GM12878 (cell line): ENCODE results near the gene DHX32. TPM values are rescaled to one million over a fixed set of nuclear protein-coding genes. Genes with fewer than 3 reads are reported as not detected.

Source experiments
- CBX5 ChIP-seq: sonication (generic); IDR thresholded peaks from 2 replicates; pipeline ENCODE4 v1.6.1; 2016; ENCODE audit warnings: low read depth, moderate library complexity, mild to moderate bottlenecking, inconsistent platforms
- E2F4 ChIP-seq: IDR thresholded peaks from 2 replicates; pipeline ENCODE4 v1.6.1; 2012; ENCODE audit warnings: low read depth, low read length, improper control_type of control experiment
- IKZF1 ChIP-seq: fragments of 450-650 bp; conservative IDR thresholded peaks from 2 replicates; pipeline ENCODE4 v1.6.1; 2017; ENCODE audit warnings: antibody characterized with exemption, mild to moderate bottlenecking
- JUNB ChIP-seq: IDR thresholded peaks from 2 replicates; pipeline ENCODE4 v1.6.1; 2016; ENCODE audit warnings: antibody characterized with exemption, mild to moderate bottlenecking
- MLLT1 ChIP-seq: fragments of 450-650 bp; IDR thresholded peaks from 2 replicates; pipeline ENCODE4 v1.6.1; 2016; ENCODE audit warnings: mild to moderate bottlenecking
- NFXL1 ChIP-seq: fragments of 450-650 bp; IDR thresholded peaks from 2 replicates; pipeline ENCODE4 v1.6.1; 2017; ENCODE audit warnings: antibody characterized with exemption, mild to moderate bottlenecking, borderline replicate concordance
- NRF1 ChIP-seq: conservative IDR thresholded peaks from 2 replicates; pipeline ENCODE4 v1.6.1; 2011; ENCODE audit warnings: mild to moderate bottlenecking, low read depth, low read length, improper control_type of control experiment
- PML ChIP-seq: IDR thresholded peaks from 2 replicates; pipeline ENCODE4 v1.6.1; 2012; ENCODE audit warnings: low read length, inconsistent platforms
- RCOR1 ChIP-seq: conservative IDR thresholded peaks from 2 replicates; pipeline ENCODE4 v1.6.1; 2012; ENCODE audit warnings: low read depth, low read length, improper control_type of control experiment
- REST ChIP-seq: IDR thresholded peaks from 2 replicates; pipeline ENCODE4 v1.6.1; 2012; ENCODE audit warnings: mild to moderate bottlenecking, low read depth, low read length
- RFX5 ChIP-seq: IDR thresholded peaks from 2 replicates; pipeline ENCODE4 v1.6.1; 2011; ENCODE audit warnings: low read depth, low read length, improper control_type of control experiment
- STAT3 ChIP-seq: IDR thresholded peaks from 2 replicates; pipeline ENCODE4 v1.6.1; 2011; ENCODE audit warnings: low read depth, low read length, improper control_type of control experiment
- SUPT20H ChIP-seq: IDR thresholded peaks from 2 replicates; pipeline ENCODE4 v1.6.1; 2011; ENCODE audit warnings: low read depth, mild to moderate bottlenecking, low read length, moderate library complexity, borderline replicate concordance; ENCODE audit not compliant: control insufficient read depth
- TCF3 ChIP-seq: IDR thresholded peaks from 2 replicates; pipeline ENCODE4 v1.6.1; 2012; ENCODE audit warnings: low read depth, mild to moderate bottlenecking, low read length, borderline replicate concordance; ENCODE audit not compliant: insufficient read depth
- ZBTB4 ChIP-seq: fragments of 450-650 bp; formaldehyde crosslinking; IDR thresholded peaks from 2 replicates; pipeline ENCODE4 v1.4.0; 2022; ENCODE audit warnings: mild to moderate bottlenecking, moderate library complexity
- ZNF592 ChIP-seq: fragments of 450-650 bp; IDR thresholded peaks from 2 replicates; pipeline ENCODE4 v1.6.1; 2017; ENCODE audit warnings: mild to moderate bottlenecking, moderate library complexity
- ZSCAN29 ChIP-seq: fragments of 450-650 bp; IDR thresholded peaks from 2 replicates; pipeline ENCODE4 v1.6.1; 2017; ENCODE audit warnings: mild to moderate bottlenecking, moderate library complexity
- polyA plus RNA-seq, 11 experiments: library from polyadenylated mRNA; depleted of rRNA in 4 of 11; unstranded in 6 of 11; stranded (reverse) in 5 of 11; fragments of >200 nt; fragmentation: Nextera tagmentation in 4 of 11; fragmentation: Illumina TruSeq in 1 of 11; extraction: Ambion mirVana in 4 of 11; extraction: Trizol in 1 of 11; gene quantifications; 1 replicate in 1 of 11; 2 replicates in 10 of 11; pipeline versions ENCODE4 v1.2.1 to v1.2.3, GENCODE V29; 2011 to 2016; ENCODE audit warnings: inconsistent platforms in 2 of 11, missing spikeins in 2 of 11, low read depth in 1 of 11
- total RNA-seq, 4 experiments: library from RNA; depleted of rRNA in 3 of 4; stranded (reverse); fragments of >200 nt in 3 of 4; fragmentation: Illumina TruSeq in 1 of 4; extraction: Trizol in 1 of 4; gene quantifications; 2 replicates each; pipeline versions ENCODE4 v1.2.1 to v1.2.3, GENCODE V29; 2013 to 2021

The DHX32 gene
- total and polyA plus RNA-seq, 10 of the 15 experiments (the other 5 are each of a cell fraction or from before 2014, with no cell fraction given), result 5.4 to 21.0 (median 16.0) TPM

GRCh38 chr10:125823663-125824251, 57.3 kb downstream of the DHX32 start (continued):
- TF ChIP-seq REST, result no peak
- no peak for TF ChIP-seq TCF3
- no peak for TF ChIP-seq ZNF592
- no peak for TF ChIP-seq ZSCAN29
- TF ChIP-seq IKZF1, result no peak
- no peak for TF ChIP-seq E2F4
- no peak for TF ChIP-seq STAT3
- no peak for TF ChIP-seq JUNB
- TF ChIP-seq ZBTB4, result no peak
- TF ChIP-seq MLLT1, result 0 out of 2 replicates have a peak, but pooled peaks have one; percentile 57
- TF ChIP-seq NFXL1, result no peak
- TF ChIP-seq SUPT20H, result no peak
- no peak for TF ChIP-seq PML
- TF ChIP-seq CBX5, result no peak
- TF ChIP-seq NRF1, result no peak
- TF ChIP-seq RCOR1, result no peak
- no peak for TF ChIP-seq RFX5
